ENCODE data around the gene FAM89B.
"Not testable (repeated sequence)": the region's sequence is repeated elsewhere in the genome, so short reads cannot be mapped to it uniquely, and the experiment has no call there.

The FAM89B gene

GRCh38 chr11:65556470-65557279 is 15.7 kb upstream of the FAM89B start:
- FAIRE-seq (no peak), DNase-seq (ENCODE audit: low spot score) (no peak)

GRCh38 chr11:65557280-65558001 is 14.9 kb upstream of the FAM89B start:
- no peak for DNase-seq (ENCODE audit: low spot score)
- no peak for FAIRE-seq

- DNase-seq (ENCODE audit: low spot score) (peak; percentile 86), FAIRE-seq (no peak)
Measured at GRCh38 chr11:65558002-65558929, 14.1 kb upstream of the FAM89B start, which contains the start of gene LTBP3. LTBP3 (minus strand) TSS chr11:65558359; CDS start chr11:65557959, 400 bp downstream.

- DNase-seq (ENCODE audit: low spot score) = no peak
- no peak for FAIRE-seq
Measured at GRCh38 chr11:65558930-65559509, 13.3 kb upstream of the FAM89B start.

GRCh38 chr11:65559535-65559934 is 12.8 kb upstream of the FAM89B start:
- DNase-seq (ENCODE audit: low spot score) = no peak
- FAIRE-seq = no peak

- FAIRE-seq = peak; percentile 30
Measured at GRCh38 chr11:65559951-65560537, 12.3 kb upstream of the FAM89B start.

GRCh38 chr11:65560555-65561418 is 11.6 kb upstream of the FAM89B start:
- FAIRE-seq = no peak

More at GRCh38 chr11:65559951-65560537, 12.3 kb upstream of the FAM89B start:
- peak; percentile 87 for DNase-seq (ENCODE audit: low spot score)

GRCh38 chr11:65562020-65562419 is 10.3 kb upstream of the FAM89B start:
- DNase-seq (ENCODE audit: low spot score) = no peak
- FAIRE-seq = no peak

More at GRCh38 chr11:65560555-65561418, 11.6 kb upstream of the FAM89B start:
- DNase-seq (ENCODE audit: low spot score) = peak; percentile 73

- DNase-seq (ENCODE audit: low spot score) = no peak
- no peak for FAIRE-seq
Measured at GRCh38 chr11:65562788-65563187, 9.6 kb upstream of the FAM89B start.

- FAIRE-seq (no peak), DNase-seq (ENCODE audit: low spot score) (no peak)
Measured at GRCh38 chr11:65563601-65564000, 8.7 kb upstream of the FAM89B start.

GRCh38 chr11:65564879-65565559 is 7.3 kb upstream of the FAM89B start:
- not testable (repeated sequence) for FAIRE-seq; DNase-seq (ENCODE audit: low spot score)

- no peak for DNase-seq (ENCODE audit: low spot score)
Measured at GRCh38 chr11:65565624-65566453, 6.5 kb upstream of the FAM89B start.

GRCh38 chr11:65569164-65569972 is 3.0 kb upstream of the FAM89B start:
- DNase-seq (ENCODE audit: low spot score) = no peak
- no peak for FAIRE-seq

More at GRCh38 chr11:65565624-65566453, 6.5 kb upstream of the FAM89B start:
- no peak for FAIRE-seq

GRCh38 chr11:65569973-65570918 is 2.1 kb upstream of the FAM89B start, which contains the start of gene ZNRD2:
ZNRD2 (plus strand) TSS chr11:65570477; CDS start chr11:65570492, 15 bp downstream.
- FAIRE-seq (peak; percentile 94), DNase-seq (ENCODE audit: low spot score) (peak; percentile 97)

- DNase-seq (ENCODE audit: low spot score) = no peak
- no peak for FAIRE-seq
Measured at GRCh38 chr11:65571420-65571819, 918 bp upstream of the FAM89B start.

GRCh38 chr11:65571940-65572339 is 398 bp upstream of the FAM89B start:
- FAIRE-seq (no peak), DNase-seq (ENCODE audit: low spot score) (no peak)

All from urothelium cell line (cell line).